KMS-11 (cell line): Measurements from ENCODE around the gene VAX1.

Experiments used
- H2AFZ ChIP-seq: fragments of 200-600 bp; sonication (generic); 2 replicates; pipeline ENCODE4 v1.6.1; 2016; ENCODE audit warnings: antibody characterized with exemption, mixed run types, low read depth
- H3K27ac ChIP-seq: fragments of 200-600 bp; sonication (generic); 2 replicates; pipeline ENCODE4 v1.6.1; 2016; ENCODE audit warnings: mild to moderate bottlenecking, mixed run types
- H3K27me3 ChIP-seq: fragments of 200-600 bp; sonication (generic); 2 replicates; pipeline ENCODE4 v1.6.1; 2017; ENCODE audit warnings: mild to moderate bottlenecking, low read depth, mixed run types, moderate library complexity; ENCODE audit not compliant: insufficient read depth
- H3K36me3 ChIP-seq: fragments of 200-600 bp; sonication (generic); 2 replicates; pipeline ENCODE4 v1.6.1; 2017; ENCODE audit warnings: mild to moderate bottlenecking, mixed run types; ENCODE audit not compliant: insufficient read depth
- H3K4me1 ChIP-seq: fragments of 200-600 bp; sonication (generic); 2 replicates; pipeline ENCODE4 v1.6.1; 2016; ENCODE audit warnings: mild to moderate bottlenecking, low read depth, mixed run types; ENCODE audit not compliant: poor library complexity, severe bottlenecking
- H3K4me2 ChIP-seq: fragments of 200-600 bp; sonication (generic); 2 replicates; pipeline ENCODE4 v1.7.0; 2016; ENCODE audit warnings: mild to moderate bottlenecking, mixed run types
- H3K4me3 ChIP-seq: fragments of 200-600 bp; sonication (generic); IDR thresholded peaks from 2 replicates; pipeline ENCODE4 v1.6.1; 2017; ENCODE audit warnings: low read depth, low read length, mixed read lengths; ENCODE audit not compliant: insufficient read depth
- H3K79me2 ChIP-seq: fragments of 200-600 bp; sonication (generic); 2 replicates; pipeline ENCODE4 v1.6.1; 2016; ENCODE audit warnings: low read depth, mixed run types; ENCODE audit not compliant: insufficient read depth
- H3K9ac ChIP-seq: fragments of 200-600 bp; sonication (generic); 2 replicates; pipeline ENCODE4 v1.6.1; 2016; ENCODE audit warnings: mild to moderate bottlenecking, mixed run types
- H4K20me1 ChIP-seq: fragments of 200-600 bp; sonication (generic); 2 replicates; pipeline ENCODE4 v1.6.1; 2016; ENCODE audit warnings: mild to moderate bottlenecking, mixed run types; ENCODE audit not compliant: insufficient read depth
- CTCF ChIP-seq: fragments of 200-600 bp; sonication (generic); conservative IDR thresholded peaks from 2 replicates; pipeline ENCODE4 v1.6.1; 2017; ENCODE audit warnings: low read depth, mild to moderate bottlenecking, antibody characterized with exemption, low read length, moderate library complexity, mixed read lengths

The VAX1 gene

GRCh38 chr10:117137031-117137910 lies 799 bp downstream of the VAX1 start:
- H3K9ac ChIP-seq: no peak overlapping the region
- H3K27ac ChIP-seq: no peak overlapping the region
- H3K79me2 ChIP-seq: no peaks in the 10 kb centered on the region
- no peak overlapping the region for H3K4me2 ChIP-seq
- TF ChIP-seq CTCF: no peak
- no peaks in the 10 kb centered on the region for H3K4me1 ChIP-seq
- H4K20me1 ChIP-seq: no peaks in the 10 kb centered on the region
- H3K27me3 ChIP-seq: no peaks in the 10 kb centered on the region
- no peaks in the 10 kb centered on the region for H3K36me3 ChIP-seq
- no peak overlapping the region for H2AFZ ChIP-seq
- no peak overlapping the region for H3K4me3 ChIP-seq

DNA sequence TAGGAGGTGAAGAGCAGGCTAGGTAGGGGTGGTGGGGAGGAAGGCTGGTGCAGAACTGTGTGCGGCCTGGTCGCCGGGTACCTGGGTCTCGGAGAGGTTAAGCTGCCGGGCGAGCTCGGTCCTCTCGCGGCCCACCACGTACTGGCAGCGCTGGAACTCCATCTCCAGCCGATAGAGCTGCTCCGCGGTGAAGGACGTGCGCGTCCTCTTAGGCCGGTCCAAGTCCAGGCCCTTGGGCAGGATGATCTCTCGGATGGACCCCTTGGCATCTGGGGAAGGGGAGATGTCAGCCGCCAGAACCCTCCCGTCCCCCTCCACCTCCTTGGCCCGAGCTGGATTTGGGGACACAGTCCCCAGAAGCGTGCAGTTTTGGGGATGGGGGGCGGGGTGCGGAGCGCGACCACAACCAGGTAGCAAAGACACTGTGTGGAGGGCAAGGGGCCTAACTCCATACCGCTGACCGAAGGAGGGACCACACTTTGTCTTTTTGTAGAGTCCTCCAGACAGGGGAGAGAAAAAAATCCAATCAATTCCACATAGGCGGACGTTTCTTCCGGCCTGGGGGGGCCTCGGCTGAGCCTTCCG lies 1.6 kb downstream of the VAX1 start:
- TF ChIP-seq CTCF: no peak
- Histone ChIP-seq H4K20me1 (no peaks in the 10 kb centered on the region), H3K27ac (no peak overlapping the region), H2AFZ (no peak overlapping the region), H3K4me3 (no peak overlapping the region), H3K36me3 (no peaks in the 10 kb centered on the region), H3K27me3 (no peaks in the 10 kb centered on the region), H3K4me2 (no peak overlapping the region), H3K9ac (no peak overlapping the region), H3K79me2 (no peaks in the 10 kb centered on the region), H3K4me1 (no peaks in the 10 kb centered on the region)

GRCh38 chr10:117135480-117136140 lies 2.5 kb downstream of the VAX1 start:
- Histone ChIP-seq H3K36me3 (no peaks in the 10 kb centered on the region), H3K4me1 (no peaks in the 10 kb centered on the region), H3K4me2 (no peak overlapping the region), H3K27ac (no peak overlapping the region), H3K9ac (no peak overlapping the region), H2AFZ (no peak overlapping the region), H4K20me1 (no peaks in the 10 kb centered on the region), H3K27me3 (no peaks in the 10 kb centered on the region), H3K79me2 (no peaks in the 10 kb centered on the region), H3K4me3 (no peak overlapping the region)
- no peak for TF ChIP-seq CTCF

DNA sequence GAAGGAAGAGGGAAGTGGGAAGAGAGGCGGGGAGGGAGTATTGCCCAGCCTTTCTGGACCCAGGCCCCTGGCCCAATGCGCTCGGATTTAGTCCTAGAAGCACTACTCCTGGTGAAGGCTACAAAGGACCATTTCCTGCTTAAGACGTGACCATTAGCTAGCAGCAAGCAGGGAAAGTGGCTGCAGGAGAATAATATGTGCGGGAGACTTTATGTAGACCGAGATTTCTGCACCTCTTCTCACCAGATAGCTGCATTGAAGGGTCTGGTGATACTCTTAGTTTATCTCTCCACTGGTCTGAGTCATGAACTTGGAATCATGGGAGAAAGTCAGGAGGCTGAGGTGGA lies 3.1 kb downstream of the VAX1 start:
- no peak for TF ChIP-seq CTCF
- no peaks in the 10 kb centered on the region for H3K79me2 ChIP-seq
- no peak overlapping the region for H2AFZ ChIP-seq
- no peak overlapping the region for H3K4me3 ChIP-seq
- no peaks in the 10 kb centered on the region for H3K36me3 ChIP-seq
- H3K4me1 ChIP-seq: no peaks in the 10 kb centered on the region
- no peak overlapping the region for H3K27ac ChIP-seq
- H3K4me2 ChIP-seq: no peak overlapping the region
- no peaks in the 10 kb centered on the region for H4K20me1 ChIP-seq
- H3K27me3 ChIP-seq: no peaks in the 10 kb centered on the region
- H3K9ac ChIP-seq: no peak overlapping the region
